Activated T-cell treated with anti-CD3 and anti-CD28 coated beads for 4 hours (primary cell): ENCODE results near the gene ITGB3BP.
"Not testable (repeated sequence)": the region's sequence is repeated elsewhere in the genome, so short reads cannot be mapped to it uniquely, and the experiment has no call there.

Experiments
- DNase-seq: peaks from one replicate; pipeline ENCODE4 v3.0.0-alpha.2; 2020

ITGB3BP gene

DNA sequence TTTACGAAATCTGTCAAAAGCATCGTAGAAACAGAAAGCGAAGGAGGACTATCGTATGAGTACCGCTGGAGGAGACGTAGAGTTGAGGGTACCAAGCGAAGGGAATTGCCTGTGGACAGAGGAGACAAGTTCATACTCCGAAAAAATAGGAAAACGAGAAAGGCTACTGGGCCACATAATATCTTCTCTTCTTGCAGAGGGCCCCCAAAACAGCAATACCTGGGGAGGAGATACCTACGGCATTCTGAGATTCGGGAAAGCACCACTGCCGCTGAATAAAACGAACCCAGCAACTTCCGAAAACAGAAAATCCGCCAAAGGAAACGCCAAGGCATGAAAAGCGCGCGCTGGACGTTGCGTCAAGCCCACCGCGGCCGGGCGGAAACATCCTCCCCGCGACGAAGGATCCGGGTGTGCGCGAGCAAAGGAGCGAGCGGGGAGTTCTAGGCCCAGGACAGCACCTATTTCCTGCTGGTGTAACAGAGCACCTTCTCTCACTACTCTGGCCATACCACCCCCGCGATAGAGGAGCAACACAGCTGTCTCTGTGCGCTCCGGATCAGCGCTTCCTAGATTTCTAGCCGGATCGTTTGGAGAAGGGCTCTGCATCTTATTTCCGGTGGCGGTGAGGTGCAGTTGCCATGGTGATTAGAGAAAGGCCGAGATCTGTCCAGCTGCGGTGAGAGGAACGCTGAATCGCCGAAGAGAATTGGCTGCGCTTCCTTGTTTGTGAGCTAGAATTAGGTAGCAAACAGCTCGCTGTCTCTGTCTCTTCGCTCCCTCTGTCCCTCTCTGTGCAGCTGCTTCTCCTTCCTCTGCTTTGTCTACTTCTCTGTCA, at the start of gene ITGB3BP, which contains the start of gene EFCAB7:
Gene ITGB3BP (minus strand): TSS at position 335 of the 838 bp plus-strand sequence. CDS start 92 bp downstream, at position 243.
Gene EFCAB7 (plus strand): TSS at position 635 of the 838 bp plus-strand sequence. CDS start 2,048 bp downstream, outside the sequence.
- DNase-seq: peak; percentile 72

- not testable (repeated sequence) for DNase-seq
Observed at GRCh38 chr1:63572686-63573085, 49.7 kb upstream of the ITGB3BP start.

DNA sequence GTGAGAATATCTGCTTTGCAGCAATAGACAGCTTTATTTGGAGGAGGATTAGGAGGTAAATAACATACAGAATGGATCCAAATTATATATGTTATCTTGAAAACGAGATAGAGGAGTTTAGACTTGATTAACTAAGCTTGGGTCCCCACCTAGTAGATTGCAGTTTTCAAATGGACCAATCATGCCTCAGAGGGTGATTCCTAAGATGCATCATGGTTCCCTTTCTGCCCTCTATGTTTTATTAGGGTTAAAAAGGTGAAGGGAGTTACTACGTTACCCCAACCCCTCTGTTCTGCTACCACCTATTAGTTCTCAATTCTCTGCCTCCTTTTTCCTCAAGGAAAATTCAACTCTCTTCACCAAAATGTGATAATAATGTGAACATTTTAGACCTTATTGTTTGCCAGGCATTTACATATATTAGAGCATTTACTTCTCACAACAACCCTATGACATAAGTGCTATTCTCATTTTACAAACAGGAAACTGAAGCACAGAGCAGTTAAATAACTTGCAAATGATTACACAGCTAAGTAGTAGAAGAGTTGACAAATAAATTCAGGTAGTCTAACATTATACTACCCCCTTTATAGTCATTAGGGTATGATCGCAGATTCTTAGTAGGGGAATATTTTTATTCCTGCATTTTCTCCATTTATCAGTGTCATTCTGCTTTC, 46.8 kb upstream of the ITGB3BP start:
- DNase-seq: no peak

DNA sequence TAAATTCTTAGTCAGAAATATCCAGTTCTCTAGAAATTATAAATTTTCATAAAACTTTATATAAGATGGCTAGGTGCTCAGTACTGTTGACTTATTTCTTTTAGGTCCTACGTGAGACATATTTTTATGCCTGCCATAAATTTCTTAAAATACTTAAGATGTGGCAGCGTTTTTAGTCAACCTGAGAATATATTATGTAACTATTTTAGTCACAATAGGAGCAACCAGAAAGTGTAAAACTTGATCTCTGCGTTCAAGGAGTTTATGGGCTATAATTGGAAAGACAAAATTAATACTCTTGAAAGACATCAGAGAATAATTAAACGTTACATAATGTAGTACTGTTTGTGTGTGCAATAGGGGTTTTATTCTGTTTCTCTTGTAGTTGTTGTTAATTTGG, 46.0 kb upstream of the ITGB3BP start:
- no peak for DNase-seq

GRCh38 chr1:63563745-63564144, 40.7 kb upstream of the ITGB3BP start:
- no peak for DNase-seq

DNA sequence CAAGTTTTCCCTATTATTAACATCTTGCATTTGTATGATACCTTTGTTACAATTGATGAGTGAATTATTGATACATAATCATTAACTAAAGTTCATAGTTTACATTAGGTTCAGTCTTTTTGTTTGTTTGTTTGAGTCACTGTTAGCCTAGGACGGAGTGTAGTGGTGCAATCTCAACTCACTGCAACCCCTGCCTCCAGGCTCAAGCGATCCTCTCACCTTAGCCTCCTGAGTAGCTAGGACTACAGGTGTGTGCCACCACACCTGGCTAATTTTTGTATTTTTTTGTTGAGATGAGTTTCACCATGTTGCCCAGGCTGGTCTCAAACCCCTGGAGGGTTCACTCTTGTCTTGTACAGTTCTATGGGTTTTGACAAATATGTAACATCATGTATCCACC, 36.3 kb upstream of the ITGB3BP start:
- DNase-seq: no peak

GRCh38 chr1:63557365-63557987, 34.5 kb upstream of the ITGB3BP start:
- DNase-seq: no peak

GRCh38 chr1:63555480-63555879, 32.5 kb upstream of the ITGB3BP start:
- DNase-seq: no peak

DNA sequence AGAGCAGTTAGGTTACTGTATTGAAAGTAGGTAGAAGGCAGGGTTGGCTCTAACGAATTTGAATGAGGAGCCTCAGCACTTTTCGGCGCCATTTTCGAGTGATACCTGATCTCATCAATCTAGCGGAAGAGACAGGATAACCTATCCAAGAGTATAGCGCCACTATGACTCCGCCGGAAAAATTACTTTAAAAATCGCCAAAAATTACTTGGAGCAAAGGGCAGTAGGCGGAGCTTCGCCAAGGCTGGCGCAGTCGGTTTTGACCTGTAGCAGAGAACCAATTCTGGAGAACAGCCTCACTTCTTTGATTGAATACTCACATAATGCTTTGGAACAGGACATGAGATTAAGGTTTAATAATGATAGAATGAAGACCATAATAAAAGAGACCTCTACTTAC, 25.9 kb upstream of the ITGB3BP start:
- no peak for DNase-seq

GRCh38 chr1:63548303-63548702, 25.3 kb upstream of the ITGB3BP start:
- DNase-seq: no peak

DNA sequence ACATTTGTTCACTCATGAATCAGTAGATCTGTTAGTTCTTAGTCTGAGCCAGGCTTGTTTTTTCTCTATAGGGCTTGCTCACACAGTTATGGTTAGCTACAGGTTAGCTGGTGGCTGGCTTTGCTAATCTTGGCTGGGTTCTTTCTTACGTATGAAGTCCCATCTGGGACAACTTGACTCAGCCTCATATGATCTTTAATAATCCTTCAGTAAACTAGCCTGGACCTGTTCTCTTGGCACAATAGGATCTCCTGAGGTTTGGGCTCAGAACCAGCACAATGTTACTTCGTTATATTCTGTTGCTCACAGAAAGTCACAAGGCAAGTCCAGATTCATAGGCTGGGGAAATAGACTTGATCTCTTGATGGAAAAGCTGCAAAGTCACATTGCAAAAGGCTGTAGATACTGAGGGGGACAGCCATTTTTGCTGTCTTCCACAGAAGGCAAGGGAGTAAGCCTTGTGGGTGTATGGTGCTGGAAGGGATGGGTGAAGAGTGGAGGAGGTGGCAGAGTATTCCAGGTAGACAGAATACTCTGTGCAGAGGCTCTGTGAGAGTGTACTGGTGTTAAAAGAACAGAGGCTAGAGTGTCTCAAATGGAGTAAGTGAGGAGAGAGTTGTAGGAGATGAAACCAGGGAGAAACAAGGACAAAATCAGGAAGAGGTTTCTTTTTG, 24.7 kb upstream of the ITGB3BP start:
- DNase-seq: no peak

DNA sequence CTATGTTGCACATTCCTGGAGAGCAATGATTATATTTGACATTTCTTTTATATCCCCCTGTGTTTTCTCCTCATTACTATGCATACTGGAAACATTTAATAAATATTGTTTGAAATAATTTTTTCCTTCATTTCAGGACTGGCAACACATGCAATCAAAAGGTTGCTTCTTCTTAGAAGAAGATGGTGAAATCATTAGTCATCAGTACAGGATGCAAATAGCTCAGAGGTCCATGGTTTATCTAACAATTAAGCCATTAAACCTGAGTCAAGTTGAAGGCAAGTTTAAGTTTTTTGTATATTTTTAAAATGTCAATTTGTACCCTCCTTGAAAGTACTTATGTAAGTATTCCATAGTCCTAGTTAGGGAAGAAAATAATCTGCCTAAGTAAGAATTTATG, 22.8 kb upstream of the ITGB3BP start:
- DNase-seq: no peak

- DNase-seq: no peak
Observed at GRCh38 chr1:63537940-63538339, 14.9 kb upstream of the ITGB3BP start.

- DNase-seq: no peak
Observed at GRCh38 chr1:63537006-63537405, 14.0 kb upstream of the ITGB3BP start.

- no peak for DNase-seq
Observed at GRCh38 chr1:63534406-63534805, 11.4 kb upstream of the ITGB3BP start.

DNA sequence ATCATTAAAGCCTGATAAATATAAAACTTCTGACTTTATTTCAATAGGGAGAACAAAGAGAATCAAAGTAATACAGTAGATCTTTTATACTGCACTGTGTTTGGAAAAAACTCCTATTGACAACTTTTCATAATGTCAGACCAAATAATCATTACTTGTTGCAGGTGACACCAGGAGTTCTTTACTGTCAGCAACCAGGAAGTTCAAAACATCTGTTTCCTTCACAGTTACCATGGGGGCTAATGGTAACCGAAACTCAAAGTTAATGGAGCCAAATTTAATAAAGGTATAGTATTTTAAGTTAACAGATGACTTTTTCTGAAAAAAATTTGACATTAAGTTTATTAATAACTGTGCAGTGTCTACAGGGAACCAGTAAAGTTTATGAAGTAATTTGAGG, 10.9 kb upstream of the ITGB3BP start:
- no peak for DNase-seq

DNA sequence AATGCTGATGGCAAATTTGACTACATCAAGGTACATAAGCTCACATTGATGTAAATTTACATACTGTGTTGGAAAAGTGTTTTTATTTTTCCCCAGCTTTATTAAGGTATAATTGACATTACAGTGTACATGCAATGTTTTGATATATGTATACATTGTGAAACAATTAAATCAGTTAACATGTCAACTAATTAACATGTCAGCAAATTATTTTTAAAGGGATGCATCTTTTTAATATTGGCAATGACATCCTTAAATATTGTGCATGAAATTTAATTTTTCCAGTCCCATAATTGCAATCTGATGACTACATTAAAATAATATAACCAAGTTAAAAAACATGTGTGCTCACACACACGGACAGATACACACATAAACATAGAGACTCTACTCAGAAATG, 9.7 kb upstream of the ITGB3BP start:
- no peak for DNase-seq

DNA sequence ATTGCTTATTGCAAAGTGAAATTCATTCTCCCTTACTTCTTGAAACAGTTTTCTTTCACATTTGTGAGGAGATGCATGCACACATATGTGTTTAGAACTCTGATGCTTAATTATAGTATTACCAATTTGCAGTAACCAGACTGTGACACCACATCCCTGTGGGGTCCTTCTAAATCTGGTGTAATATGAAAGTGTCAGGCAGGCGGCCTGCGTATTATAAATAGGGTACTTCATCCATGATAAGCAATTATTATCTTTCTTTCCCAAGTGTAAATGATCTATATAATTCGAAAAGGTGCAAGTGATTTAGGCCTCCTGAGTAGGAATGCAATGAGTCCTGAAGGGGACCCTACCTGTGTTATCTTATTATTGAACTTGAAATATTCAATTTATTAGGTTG, 1.2 kb upstream of the ITGB3BP start:
- DNase-seq: no peak

DNA sequence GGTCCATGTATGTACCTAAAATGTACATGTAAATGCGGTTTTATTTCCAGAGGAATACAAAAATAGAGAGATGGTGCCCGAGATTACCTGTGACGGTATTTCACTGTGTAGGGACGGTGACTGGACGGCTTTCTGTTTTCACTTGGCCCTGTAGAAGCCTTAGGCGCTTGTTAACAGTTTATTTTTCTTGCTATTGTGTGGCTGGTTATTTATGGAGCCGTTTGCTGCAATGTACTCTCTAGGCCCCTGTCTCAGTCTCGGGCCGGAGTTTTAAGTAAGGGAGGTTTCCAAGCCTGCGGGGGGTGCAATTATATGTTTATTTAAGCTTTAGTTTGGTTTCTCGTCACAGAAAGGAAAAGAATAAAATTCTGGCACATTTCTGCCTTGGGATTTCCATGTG, 713 bp upstream of the ITGB3BP start:
- no peak for DNase-seq

DNA sequence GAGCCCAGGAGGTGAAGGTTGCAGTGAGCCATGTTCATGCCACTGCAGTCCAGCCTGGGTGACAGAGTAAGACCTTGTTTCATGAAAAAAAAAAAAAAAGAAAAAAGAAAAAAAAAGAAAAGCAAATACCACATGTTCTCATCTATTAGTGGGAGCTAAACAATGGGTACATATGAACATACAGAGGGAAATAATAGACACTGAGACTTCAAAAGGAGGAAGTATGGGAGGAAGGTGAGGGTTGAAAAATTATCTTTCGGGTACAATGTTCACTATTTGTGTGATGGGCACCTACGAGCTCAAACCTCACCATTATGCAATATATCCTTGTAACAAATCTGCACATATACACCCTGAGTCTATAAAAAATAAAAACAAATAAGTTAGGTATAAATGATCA, 6.4 kb downstream of the ITGB3BP start:
- DNase-seq: no peak

GRCh38 chr1:63512584-63512983, 10.4 kb downstream of the ITGB3BP start:
- DNase-seq: no peak

- DNase-seq: no peak
Observed at GRCh38 chr1:63509718-63510117, 13.3 kb downstream of the ITGB3BP start.

DNA sequence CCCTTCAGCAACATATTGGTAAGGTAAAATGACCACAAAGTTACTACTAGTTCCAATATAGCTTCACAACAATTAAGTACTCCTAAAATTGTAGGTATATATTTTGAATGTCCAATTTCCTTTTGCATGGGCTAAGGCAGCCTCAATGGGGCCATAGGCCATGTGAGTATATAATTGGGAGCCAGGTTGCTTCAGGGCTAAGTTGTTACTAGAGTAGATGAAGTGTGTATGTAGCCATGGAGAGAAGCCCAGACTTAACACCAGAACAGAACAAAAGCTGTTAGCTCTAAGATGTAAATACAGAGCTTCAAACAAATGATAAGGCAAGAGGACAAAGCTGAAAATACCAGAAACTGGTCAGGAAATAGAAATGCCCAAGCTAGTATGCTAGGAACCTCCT, 16.2 kb downstream of the ITGB3BP start:
- DNase-seq: no peak
